HS-5 (cell line): Measurements from ENCODE around the gene CTSH.

Experiments
- DNase-seq: peaks from one replicate; pipeline ENCODE4 v3.0.0-alpha.2; 2012; ENCODE audit warnings: low read depth

Gene CTSH, protein sequence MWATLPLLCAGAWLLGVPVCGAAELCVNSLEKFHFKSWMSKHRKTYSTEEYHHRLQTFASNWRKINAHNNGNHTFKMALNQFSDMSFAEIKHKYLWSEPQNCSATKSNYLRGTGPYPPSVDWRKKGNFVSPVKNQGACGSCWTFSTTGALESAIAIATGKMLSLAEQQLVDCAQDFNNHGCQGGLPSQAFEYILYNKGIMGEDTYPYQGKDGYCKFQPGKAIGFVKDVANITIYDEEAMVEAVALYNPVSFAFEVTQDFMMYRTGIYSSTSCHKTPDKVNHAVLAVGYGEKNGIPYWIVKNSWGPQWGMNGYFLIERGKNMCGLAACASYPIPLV

GRCh38 chr15:78944669-78945407 is at the start of gene CTSH:
TSS of gene CTSH (minus strand) at chr15:78945046. CDS start at chr15:78944981, 65 bp downstream.
- no peak for DNase-seq

GRCh38 chr15:78993931-78994530 is 49.2 kb upstream of the CTSH start:
- DNase-seq: no peak

DNA sequence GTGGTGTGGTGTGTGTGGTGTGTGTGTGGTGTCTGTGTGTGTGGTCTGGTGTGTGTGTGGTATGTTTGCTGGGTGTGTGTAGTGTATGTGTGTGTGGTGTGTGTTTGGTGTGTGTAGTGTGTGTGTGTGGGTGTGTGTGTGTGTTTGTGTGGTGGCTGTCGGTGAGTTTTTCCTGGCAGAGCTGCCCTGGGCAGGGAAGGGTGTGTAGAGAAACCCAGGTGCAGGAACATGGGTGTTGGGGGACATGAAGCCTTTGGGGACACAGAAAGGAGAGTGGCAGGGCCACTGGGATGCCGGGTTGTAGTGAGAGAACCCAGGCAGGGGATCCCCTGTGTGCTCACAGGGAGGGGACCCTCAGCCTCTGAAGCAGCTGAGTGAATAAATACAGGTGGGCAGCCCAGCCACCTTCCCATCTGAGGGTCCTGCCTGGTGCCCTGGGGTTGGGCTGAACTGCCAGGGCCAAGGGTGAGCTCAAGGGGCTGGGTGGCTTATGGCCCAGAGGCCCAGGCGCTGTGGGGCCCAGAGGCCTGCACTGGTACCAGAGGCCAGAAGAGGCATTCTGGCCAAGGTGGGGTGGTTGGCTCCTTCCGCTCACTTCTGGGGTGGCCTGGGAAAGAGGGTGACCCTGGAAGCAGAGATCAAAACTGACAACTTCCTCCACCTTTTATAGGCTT is 48.5 kb upstream of the CTSH start:
- DNase-seq: no peak

DNA sequence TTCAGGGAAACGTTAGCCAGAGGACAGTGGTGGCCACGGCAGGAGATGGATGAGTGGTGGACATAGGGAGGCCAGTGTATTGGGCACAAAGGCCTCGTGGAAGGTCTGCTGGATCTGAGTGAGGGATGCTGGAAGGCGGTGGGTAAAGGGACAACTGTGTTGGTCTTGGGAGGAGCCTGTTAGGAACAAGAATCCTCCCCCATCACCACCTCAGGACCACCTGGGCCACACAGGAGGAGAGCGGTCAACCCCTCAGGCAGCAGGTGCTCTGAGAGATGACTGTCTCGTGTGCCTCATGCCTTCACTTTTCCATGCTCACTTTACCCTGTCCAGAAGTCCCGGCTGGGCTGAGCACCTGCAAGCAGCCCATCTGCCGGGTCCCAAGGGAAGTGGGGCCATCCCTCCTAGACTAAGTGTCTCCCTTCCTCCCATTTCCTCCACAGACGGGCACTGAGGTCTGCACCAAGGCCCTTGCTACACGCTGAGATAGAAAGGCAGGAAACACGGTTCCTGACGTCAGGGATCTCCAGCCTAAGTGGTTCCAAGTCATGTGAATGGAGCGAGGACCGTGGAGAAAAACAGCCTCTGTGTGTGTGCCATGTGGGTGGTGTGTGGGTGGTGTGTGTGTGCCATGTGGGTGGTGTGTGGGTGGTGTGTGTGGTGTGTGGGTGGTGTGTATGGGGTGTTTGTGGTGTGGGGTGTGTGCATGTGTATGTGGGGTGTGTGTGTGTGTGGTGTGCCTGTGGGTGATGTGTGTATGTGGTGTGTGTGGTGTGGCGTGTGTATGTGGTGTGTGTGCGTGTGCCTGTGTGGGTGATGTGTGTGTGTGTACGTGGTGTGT is 47.8 kb upstream of the CTSH start:
- no peak for DNase-seq

DNA sequence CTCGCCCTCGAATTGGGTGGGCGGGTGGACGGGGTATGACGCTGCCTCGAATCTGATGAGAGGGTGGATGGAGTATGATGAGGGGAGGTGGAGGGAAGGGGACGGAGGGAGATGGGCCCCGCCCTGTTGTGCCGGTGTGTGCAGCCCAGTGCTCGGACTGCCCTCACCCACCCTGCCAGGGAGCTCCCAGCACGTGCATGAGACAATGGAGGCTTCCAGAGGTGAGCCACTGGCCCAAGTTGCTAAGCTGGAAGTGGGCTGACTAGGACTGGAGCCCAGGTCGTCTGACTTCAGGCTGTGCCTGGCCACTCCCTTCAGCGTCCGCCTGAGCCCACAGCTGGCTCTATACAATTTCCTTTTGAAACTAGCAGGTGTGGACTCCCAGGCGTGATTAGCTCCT is 47.0 kb upstream of the CTSH start:
- no peak for DNase-seq

DNA sequence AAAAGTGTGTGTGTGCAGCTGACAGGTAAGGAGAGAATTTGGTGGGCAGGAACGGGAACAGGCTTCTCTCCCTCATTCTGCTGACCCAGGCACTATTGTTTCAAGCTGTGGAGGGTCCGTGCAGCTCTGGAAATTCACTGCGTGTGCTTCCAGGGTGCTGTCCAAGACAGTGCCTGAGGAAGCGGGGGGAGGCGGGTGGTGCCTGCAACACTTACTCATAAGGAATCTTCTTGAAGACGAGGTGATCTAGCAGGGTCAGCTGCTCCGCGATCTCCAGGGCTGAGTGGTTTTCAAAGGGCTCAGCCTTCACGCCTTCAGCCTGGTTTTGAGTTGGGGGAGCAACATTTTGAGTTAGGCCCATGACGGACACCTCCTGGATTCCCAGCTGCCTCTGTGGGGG is 46.6 kb upstream of the CTSH start:
- DNase-seq: no peak

- no peak for DNase-seq
Measured at GRCh38 chr15:78990278-78990677, 45.4 kb upstream of the CTSH start.

GRCh38 chr15:78989701-78990240 is 44.9 kb upstream of the CTSH start:
- no peak for DNase-seq

DNA sequence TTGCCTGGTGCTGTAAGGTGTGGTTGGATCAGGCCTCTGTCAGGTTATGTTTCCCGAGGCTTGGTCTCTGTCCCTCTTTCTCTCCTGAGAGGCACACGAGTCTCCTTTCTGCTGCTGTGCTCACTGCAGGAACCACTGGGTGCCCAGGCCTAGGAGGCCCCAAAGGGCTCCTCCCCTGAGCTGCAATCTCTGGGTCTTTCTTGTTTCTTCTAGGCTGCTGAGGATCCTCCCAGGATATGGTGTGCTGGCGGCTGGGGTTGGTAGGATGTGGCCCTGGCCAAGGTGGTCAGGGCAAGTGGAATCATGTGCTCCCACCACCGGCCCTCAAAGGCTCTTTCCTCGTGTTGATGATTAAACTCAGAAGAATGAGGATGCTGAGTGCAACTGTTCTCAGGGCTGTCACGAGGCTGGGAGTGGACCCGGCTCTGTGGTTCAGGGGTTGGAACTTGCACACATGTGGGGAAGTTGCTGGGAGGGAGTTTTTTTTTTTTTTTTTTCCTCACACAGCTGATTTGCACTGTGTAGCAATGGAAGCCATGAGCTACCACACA is 43.6 kb upstream of the CTSH start:
- peak; percentile 97 for DNase-seq

DNA sequence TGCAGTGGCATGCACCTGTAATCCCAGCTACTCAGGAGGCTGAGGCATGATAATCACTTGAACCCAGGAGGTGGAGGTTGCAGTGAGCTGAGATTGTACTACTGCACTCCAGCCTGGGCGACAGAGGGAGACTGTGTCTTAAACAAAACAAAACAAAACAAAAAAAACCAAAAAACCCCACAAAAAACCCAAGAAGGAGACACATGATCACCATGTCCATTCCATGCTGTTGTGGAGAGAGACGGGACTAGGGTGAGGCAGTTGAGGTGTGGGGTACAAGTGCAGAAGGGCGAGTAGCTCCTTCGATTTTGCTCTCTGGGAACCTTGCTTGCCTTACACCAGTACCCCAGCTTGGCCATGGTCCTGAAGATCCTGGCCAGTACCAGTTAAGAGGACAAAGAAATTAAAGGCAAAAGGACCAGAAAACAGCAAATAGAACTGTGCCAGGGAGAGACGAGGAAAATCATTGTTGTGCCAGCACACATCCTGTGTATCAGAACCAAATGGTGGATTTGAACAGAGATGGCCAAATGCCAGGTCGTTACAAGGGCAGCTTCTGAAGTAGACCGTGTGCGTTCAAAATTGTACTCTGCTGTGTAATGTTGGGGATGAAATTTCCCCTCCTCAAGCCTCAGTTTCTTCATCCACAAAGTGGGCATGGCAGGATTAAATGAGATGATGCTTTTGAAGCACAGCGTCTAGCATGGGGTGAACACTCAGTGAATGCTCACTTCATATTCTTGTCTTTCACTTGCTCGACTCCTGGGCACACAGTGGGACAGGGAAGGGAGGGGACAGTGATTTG is 42.9 kb upstream of the CTSH start:
- DNase-seq: no peak

DNA sequence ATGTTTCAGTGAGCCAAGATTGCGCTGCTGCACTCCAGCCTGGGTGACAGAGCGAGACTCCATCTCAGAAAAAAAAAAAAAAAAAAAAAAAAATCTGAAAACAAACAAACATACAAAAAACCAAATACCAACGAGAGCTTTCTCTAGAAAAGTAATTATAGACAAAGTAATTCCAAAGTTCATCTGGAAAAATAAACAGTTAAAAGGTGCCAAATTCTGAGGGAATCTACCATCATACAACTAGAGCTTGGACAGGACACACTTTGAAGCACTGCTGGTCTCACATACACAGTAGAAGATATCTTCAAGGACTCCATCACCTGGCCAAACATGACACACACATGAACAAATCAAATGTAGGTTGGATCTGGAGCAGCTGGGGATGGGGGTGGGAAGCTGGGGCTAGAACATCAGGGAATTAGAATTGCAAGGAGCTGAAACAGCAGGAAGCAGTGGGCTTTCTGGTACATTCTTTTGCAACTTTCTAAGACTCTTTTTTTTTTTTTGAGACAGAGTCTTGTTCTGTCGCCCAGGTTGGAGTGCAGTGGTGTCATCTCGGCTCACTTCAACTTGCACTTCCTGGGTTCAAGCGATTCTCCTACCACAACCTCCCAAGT is 41.1 kb upstream of the CTSH start:
- DNase-seq: no peak

DNA sequence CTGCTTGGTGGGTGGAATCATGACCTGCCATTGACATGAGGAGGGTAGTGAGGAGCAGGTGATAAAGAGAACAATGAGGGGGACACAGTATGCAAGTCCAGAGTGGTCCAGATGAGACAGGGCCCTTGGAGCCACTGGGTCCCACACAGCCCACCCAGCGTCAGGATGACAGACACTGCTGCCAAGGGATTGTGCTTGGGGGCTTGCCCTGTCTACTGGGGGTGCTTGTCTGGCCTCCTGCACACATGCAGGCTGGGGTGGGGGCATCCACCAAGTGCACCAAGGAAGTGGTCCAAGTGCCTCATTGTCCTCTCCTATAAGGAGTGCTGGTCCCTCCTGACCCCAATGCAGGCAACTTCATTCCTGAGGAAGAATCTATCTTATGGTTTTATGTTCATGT is 39.2 kb upstream of the CTSH start:
- no peak for DNase-seq

- DNase-seq: no peak
Measured at GRCh38 chr15:78983146-78983918, 38.5 kb upstream of the CTSH start.

- no peak for DNase-seq
Measured at GRCh38 chr15:78982736-78983135, 37.9 kb upstream of the CTSH start.

- no peak for DNase-seq
Measured at GRCh38 chr15:78981532-78982313, 36.9 kb upstream of the CTSH start.

DNA sequence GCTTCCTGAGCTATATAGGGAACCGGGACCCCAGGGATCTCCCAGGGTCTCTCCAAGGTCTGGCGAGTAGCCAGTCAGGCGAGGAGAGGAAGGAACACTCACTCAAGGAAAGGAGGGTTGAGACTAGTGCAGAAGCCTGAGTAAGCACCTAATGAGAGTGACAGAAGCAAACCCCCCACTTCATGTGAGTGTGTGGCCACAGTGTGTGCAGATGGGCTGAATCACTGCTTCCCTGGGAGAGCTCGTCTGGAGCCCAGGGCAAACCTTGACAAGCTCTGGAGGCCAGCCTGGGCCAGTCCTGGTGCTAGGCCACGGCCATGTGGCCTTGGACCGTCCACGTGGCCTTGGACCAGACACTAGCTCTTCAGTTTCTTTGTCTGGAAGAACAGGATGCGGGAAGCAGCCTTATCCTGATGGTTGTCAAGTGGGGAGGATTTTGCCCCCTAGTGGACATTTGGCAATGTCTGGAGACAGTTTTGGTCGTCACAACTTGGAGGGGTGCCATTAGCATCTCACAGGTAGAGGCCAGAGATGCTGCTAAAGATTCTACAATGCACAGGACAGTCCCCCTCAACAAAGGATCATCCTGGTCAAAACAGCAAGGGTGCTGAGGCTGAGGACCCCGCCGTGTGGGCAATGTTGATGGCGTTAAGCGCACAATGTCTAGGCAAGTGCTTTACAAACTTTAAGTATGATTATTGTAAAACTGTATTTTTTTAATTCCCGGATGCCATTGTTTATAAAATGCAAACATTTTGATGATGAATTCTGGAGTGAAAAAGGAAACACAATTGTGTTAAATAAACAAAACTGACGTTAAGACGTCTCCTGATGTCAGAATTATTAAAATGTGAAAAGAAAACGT is 34.8 kb upstream of the CTSH start:
- peak; percentile 49 for DNase-seq

DNA sequence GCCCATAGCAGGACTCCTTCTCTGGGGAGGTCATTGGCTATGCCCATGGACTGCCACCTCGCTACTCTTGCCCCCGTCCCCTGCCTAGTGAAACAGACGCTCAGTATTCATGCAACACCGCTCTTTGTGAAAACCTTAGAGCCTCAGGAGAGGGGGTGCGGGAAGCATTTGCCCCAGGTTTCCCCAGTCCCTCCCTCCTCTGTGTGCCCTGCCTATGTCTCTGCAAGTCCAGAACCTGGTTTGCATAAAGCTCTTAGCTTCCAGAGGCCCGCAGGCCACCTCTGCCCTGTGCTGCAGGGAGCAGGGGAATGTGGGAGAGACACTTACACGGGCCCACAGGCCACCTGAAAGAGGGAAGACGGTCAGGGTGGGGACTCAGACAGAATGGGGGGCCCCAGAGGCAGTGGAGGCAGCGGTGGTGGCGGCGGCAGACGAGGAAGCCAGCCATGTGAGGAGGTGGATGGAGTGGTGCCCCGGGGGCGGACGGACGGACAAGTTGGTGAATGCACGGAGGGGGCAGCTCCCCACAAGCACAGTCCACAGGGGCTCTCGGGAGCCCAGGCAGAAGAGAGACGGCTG is 33.8 kb upstream of the CTSH start:
- no peak for DNase-seq
